Peyer's patch (tissue), 4 donors: ENCODE measurements around the gene S100A1. TPM values are rescaled to one million over a fixed set of nuclear protein-coding genes. Genes with fewer than 3 reads are reported as not detected.

Experiments used
- DNase-seq, 3 donors: peaks; one replicate each; pipeline ENCODE4 v3.0.0-alpha.2; 2017 to 2019
- H3K27ac ChIP-seq, 4 donors: fragments of 200-600 bp; sonication (generic); one replicate each; pipeline ENCODE4 v1.5.1; 2016 to 2019
- H3K27me3 ChIP-seq, 2 donors: fragments of 200-600 bp; sonication (generic); one replicate each; pipeline ENCODE4 v1.5.1; 2019
- H3K36me3 ChIP-seq, 3 donors: fragments of 200-600 bp; sonication (generic); one replicate each; pipeline ENCODE4 v1.5.1; 2016 to 2019
- H3K4me1 ChIP-seq, 4 donors: fragments of 200-600 bp; sonication (generic); one replicate each; pipeline ENCODE4 v1.5.1; 2016 to 2019
- H3K4me3 ChIP-seq, 4 donors: fragments of 200-600 bp; sonication (generic); 1 replicate in 3 of 4; 2 replicates in 1 of 4; pipeline ENCODE4 v1.5.1; 2016 to 2019; ENCODE audit warnings: mild to moderate bottlenecking in 1 of 4
- H3K9me3 ChIP-seq, 4 donors: fragments of 200-600 bp; sonication (generic); one replicate each; pipeline ENCODE4 v1.5.1; 2016 to 2019; ENCODE audit warnings: mild to moderate bottlenecking in 1 of 4
- POLR2A ChIP-seq, 2 donors: fragments of 450-650 bp; IDR thresholded peaks; one replicate each; pipeline ENCODE4 v1.5.1; 2017; ENCODE audit warnings: antibody characterized with exemption in 2 of 2, mild to moderate bottlenecking in 2 of 2, moderate library complexity in 2 of 2
- total RNA-seq, 4 donors: library from RNA; depleted of rRNA; stranded (reverse); fragments of >200 nt; gene quantifications; one replicate each; pipeline ENCODE4 v1.1.0, GENCODE V29; 2016
- TF ChIP-seq, protein P1 (sequence below), 6 experiments: fragments of 450-650 bp in 4 of 6; fragments of 200-600 bp in 2 of 6; sonication (generic) in 1 of 6; IDR thresholded peaks; one replicate each; pipeline ENCODE4 v1.5.1; 2017 to 2019; ENCODE audit warnings: antibody characterized with exemption in 6 of 6, mild to moderate bottlenecking in 3 of 6, moderate library complexity in 1 of 6

Gene S100A1
- total RNA-seq, 4 donors from 2014 or later, result not detected

DNA sequence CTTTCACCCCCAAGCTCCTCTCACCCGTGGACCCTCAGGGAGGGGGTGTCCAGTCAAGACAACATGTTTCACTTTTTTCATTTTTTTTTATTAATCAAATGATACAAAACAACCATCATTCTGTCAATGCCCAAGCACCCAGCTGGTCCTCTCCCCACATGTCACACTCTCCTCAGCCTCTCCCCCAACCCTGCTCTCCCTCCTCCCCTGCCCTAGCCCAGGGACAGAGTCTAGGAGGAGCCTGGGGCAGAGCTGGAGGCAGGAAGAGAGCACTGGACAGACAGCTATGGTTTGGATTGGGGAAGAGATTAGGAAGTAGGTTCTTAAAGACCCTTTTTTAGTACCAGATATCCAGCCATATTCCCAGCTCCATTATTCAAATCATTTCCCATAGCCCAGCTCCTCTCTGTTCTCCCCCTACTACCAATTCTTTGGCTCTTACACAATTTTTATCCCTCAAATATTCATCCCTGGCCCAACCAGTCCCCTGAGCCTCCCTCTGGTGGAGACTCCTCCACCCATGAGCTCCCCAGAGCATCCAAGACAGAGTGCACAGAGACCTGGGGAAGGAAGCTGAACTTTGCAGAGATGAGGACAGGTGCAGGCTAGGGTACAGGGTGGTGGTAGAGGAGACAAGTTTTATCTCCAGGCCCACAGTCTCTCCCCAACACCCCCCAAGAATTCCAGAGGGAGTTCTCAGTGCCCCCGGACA lies 13.9 kb upstream of the S100A1 start:
- Histone ChIP-seq H3K9me3 (no peaks in the 10 kb centered on the region), H3K27ac (peak overlapping the region in 3 of 4 donors; percentile 91 to 100 (median 93)), H3K4me1 (peaks cover 0 to 50% (median 4%) of the 10 kb centered on the region in 4 donors), H3K4me3 (peak overlapping the region in 2 of 4 donors; percentile 52 to 62), H3K36me3 (no peaks in the 10 kb centered on the region), H3K27me3 (no peaks in the 10 kb centered on the region)
- TF ChIP-seq, protein P1, sequence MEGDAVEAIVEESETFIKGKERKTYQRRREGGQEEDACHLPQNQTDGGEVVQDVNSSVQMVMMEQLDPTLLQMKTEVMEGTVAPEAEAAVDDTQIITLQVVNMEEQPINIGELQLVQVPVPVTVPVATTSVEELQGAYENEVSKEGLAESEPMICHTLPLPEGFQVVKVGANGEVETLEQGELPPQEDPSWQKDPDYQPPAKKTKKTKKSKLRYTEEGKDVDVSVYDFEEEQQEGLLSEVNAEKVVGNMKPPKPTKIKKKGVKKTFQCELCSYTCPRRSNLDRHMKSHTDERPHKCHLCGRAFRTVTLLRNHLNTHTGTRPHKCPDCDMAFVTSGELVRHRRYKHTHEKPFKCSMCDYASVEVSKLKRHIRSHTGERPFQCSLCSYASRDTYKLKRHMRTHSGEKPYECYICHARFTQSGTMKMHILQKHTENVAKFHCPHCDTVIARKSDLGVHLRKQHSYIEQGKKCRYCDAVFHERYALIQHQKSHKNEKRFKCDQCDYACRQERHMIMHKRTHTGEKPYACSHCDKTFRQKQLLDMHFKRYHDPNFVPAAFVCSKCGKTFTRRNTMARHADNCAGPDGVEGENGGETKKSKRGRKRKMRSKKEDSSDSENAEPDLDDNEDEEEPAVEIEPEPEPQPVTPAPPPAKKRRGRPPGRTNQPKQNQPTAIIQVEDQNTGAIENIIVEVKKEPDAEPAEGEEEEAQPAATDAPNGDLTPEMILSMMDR (IDR thresholded peaks at IDR 0.05), result no peak
- TF ChIP-seq POLR2A (IDR thresholded peaks at IDR 0.05), result peak in 1 of 2 donors; percentile 24
- no peak for DNase-seq

DNA sequence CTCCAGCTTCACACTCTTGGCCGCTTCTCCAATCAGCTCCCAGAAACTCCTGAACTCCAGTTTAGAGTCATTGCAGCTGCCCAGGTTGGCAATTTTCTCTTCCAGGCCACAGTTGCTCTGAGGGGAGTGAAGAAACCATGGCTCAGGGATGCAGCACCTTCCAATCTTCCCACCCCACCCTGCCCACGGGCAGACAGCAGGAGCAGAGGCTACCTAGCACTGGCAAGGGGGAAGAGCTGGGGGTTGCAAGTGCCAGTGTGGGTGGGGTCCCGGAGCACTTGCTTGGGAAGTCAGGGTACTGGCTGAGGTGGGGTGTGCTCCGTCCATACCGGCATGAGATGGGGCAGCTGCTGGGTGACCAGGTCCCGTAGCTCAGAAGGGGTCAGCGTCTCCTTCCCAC lies 13.3 kb upstream of the S100A1 start:
- H3K27me3 ChIP-seq, result no peaks in the 10 kb centered on the region
- peak overlapping the region in 3 of 4 donors; percentile 91 to 100 (median 93) for H3K27ac ChIP-seq
- peaks cover 0 to 44% (median 4%) of the 10 kb centered on the region in 4 donors for H3K4me1 ChIP-seq
- H3K36me3 ChIP-seq, result peaks cover 0 to 4% (median 0%) of the 10 kb centered on the region in 3 donors
- no peak for TF ChIP-seq POLR2A (IDR thresholded peaks at IDR 0.05)
- TF ChIP-seq, protein P1 (IDR thresholded peaks at IDR 0.05), result no peak
- DNase-seq, result no peak
- H3K4me3 ChIP-seq, result peak overlapping the region in 2 of 4 donors; percentile 52 to 62
- no peaks in the 10 kb centered on the region for H3K9me3 ChIP-seq

GRCh38 chr1:153615406-153615805 lies 12.8 kb upstream of the S100A1 start:
- Histone ChIP-seq H3K27ac (peak overlapping the region in 3 of 4 donors; percentile 83 to 100 (median 85)), H3K4me1 (peaks cover 0 to 39% (median 4%) of the 10 kb centered on the region in 4 donors)
- no peak for DNase-seq

DNA sequence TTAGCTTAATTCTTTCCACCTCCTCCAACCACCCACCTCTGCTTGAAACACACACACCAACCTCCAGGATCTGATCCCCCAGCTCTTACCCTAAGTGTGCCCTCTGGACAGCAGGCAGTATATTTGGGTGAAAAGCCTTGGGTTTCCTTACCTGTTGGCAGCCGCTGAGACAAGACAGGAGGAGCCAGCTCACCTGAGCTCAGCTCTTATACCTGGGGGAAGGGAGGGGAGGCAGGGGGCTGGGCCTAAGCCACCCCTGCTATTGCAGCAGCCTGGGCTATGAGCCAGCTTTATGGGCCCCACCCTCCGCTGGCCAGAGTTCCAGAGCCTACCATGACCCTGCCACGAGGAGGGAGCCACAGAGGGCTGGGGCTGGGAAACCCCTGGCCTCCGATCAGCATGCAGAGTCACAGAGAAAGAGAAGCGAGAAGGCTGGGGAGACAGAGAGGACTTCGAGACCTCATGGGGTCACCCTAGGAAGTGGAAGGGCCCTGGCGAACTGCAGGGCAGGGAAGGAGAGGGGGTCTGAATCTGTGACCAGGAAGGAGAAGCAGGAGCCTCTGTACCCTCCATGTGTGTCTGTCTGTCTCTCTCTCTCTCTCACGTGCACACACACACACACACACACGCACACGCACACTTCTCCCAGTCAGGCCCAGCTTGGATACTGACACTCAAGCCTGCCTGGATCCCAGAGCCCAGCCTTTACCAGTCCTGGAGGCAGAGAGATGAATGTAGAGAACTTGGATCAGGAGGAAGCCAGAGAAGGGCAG lies 11.9 kb upstream of the S100A1 start, which contains the start of gene S100A14:
S100A14 (minus strand) TSS at position 182 of the 773 bp plus-strand sequence. CDS start 467 bp downstream, outside the sequence.
- TF ChIP-seq POLR2A (IDR thresholded peaks at IDR 0.05), result peak; percentile 76 to 94
- TF ChIP-seq, protein P1 (IDR thresholded peaks at IDR 0.05), result no peak
- peak within 1 kb of the TSS; percentile 17 to 100 (median 84) for H3K27ac ChIP-seq
- H3K9me3 ChIP-seq, result no peaks in the 10 kb centered on the region
- peaks cover 0 to 12% (median 0%) of the 10 kb centered on the region in 3 donors for H3K36me3 ChIP-seq
- peaks cover 0 to 30% (median 4%) of the 10 kb centered on the region in 4 donors for H3K4me1 ChIP-seq
- H3K4me3 ChIP-seq, result peak within 1 kb of the TSS in 3 of 4 donors; percentile 11 to 62 (median 52)
- DNase-seq, result peak in 2 of 3 donors; percentile 93 to 94
- H3K27me3 ChIP-seq, result no peaks in the 10 kb centered on the region

More at GRCh38 chr1:153615406-153615805, 12.8 kb upstream of the S100A1 start:
- H3K36me3 ChIP-seq, result peaks cover 0 to 9% (median 0%) of the 10 kb centered on the region in 3 donors
- H3K9me3 ChIP-seq, result no peaks in the 10 kb centered on the region
- H3K27me3 ChIP-seq, result no peaks in the 10 kb centered on the region
- no peak for TF ChIP-seq POLR2A (IDR thresholded peaks at IDR 0.05)
- TF ChIP-seq, protein P1 (IDR thresholded peaks at IDR 0.05), result no peak
- peak overlapping the region in 3 of 4 donors; percentile 11 to 62 (median 52) for H3K4me3 ChIP-seq

DNA sequence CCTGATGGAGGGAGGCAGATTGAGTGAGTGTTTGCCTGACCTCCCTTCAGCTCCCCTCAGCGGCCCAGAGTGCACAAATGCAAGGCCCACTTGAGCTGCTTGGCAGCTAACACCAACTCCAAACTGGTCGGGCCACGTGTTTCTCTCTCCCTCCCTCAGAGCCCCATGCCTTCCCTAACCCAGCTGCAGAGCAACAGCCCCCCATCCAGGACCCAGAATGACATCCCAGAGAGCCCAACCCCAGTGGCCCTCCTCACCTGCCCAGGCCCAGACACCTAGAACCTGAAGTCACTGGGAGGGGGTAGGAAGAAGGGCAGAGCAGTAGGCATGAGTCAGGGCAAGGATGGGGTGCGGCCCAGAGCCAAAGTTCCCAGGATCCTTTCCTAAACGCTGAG lies 11.3 kb upstream of the S100A1 start:
- no peaks in the 10 kb centered on the region for H3K9me3 ChIP-seq
- H3K27me3 ChIP-seq, result no peaks in the 10 kb centered on the region
- H3K4me3 ChIP-seq, result peak overlapping the region in 1 of 4 donors; percentile 9
- peaks cover 0 to 27% (median 4%) of the 10 kb centered on the region in 4 donors for H3K4me1 ChIP-seq
- TF ChIP-seq POLR2A (IDR thresholded peaks at IDR 0.05), result no peak
- TF ChIP-seq, protein P1 (IDR thresholded peaks at IDR 0.05), result no peak
- H3K36me3 ChIP-seq, result peaks cover 0 to 12% (median 0%) of the 10 kb centered on the region in 3 donors
- peak overlapping the region; percentile 10 to 100 (median 84) for H3K27ac ChIP-seq
- peak in 2 of 3 donors; percentile 50 to 55 for DNase-seq
